WTC11 (cell line): ENCODE results near the gene LDLRAD3. TPM values are rescaled to one million over a fixed set of nuclear protein-coding genes. Genes with fewer than 3 reads are reported as not detected.

Source experiments
- ATAC-seq: fragments of 200-7000 bp; cut with Tn5 transposase; 2 replicates; pipeline ENCODE4 v1.10.0; 2021; ENCODE audit warnings: mild to moderate bottlenecking, moderate library complexity
- CTCF ChIA-PET: fragments of 300-600 bp; sonication (Branson Sonifier 250); formaldehyde crosslinking; loops from one replicate; lab custom pipeline; 2021; ENCODE audit warnings: antibody characterized with exemption; lab: Charles Lee
- POLR2A ChIA-PET: fragments of 350-600 bp; sonication (Branson Sonifier 250); formaldehyde crosslinking; loops from one replicate; lab custom pipeline; 2021; ENCODE audit warnings: antibody characterized with exemption; lab: Charles Lee
- DNase-seq: peaks from one replicate; pipeline ENCODE4 v3.0.0; 2021; ENCODE audit warnings: low spot score
- H3K27ac Mint-ChIP-seq: 2 replicates; pipeline ENCODE4 v1.8.0; 2021; ENCODE audit warnings: mixed read lengths
- H3K27me3 Mint-ChIP-seq: 2 replicates; pipeline ENCODE4 v1.8.0; 2021; ENCODE audit warnings: low read depth, mild to moderate bottlenecking, moderate library complexity, mixed read lengths
- H3K36me3 Mint-ChIP-seq: 2 replicates; pipeline ENCODE4 v1.8.0; 2021; ENCODE audit warnings: mixed read lengths
- H3K4me1 Mint-ChIP-seq: 2 replicates; pipeline ENCODE4 v1.8.0; 2022; ENCODE audit warnings: mixed read lengths
- H3K4me3 Mint-ChIP-seq: 2 replicates; pipeline ENCODE4 v1.8.0; 2021; ENCODE audit warnings: mild to moderate bottlenecking, moderate library complexity, mixed read lengths
- H3K9me3 Mint-ChIP-seq: 2 replicates; pipeline ENCODE4 v1.8.0; 2021; ENCODE audit warnings: mixed read lengths
- CREM ChIP-seq: sonication (generic); formaldehyde crosslinking; IDR thresholded peaks from 2 replicates; pipeline ENCODE4 v1.8.1; 2022; ENCODE audit warnings: mild to moderate bottlenecking, missing genetic modification reagents, moderate library complexity
- ESRRA ChIP-seq: sonication (generic); formaldehyde crosslinking; IDR thresholded peaks from 2 replicates; pipeline ENCODE4 v1.8.1; 2022; ENCODE audit warnings: mild to moderate bottlenecking, missing genetic modification reagents, borderline replicate concordance
- KAT7 ChIP-seq: sonication (generic); formaldehyde crosslinking; IDR thresholded peaks from 2 replicates; pipeline ENCODE4 v1.8.1; 2023; ENCODE audit warnings: missing genetic modification reagents, mild to moderate bottlenecking, borderline replicate concordance
- NR3C1 ChIP-seq: sonication (generic); formaldehyde crosslinking; conservative IDR thresholded peaks from 2 replicates; pipeline ENCODE4 v1.8.1; 2023; ENCODE audit warnings: low read depth, mild to moderate bottlenecking, missing genetic modification reagents
- STAT6 ChIP-seq: sonication (generic); formaldehyde crosslinking; conservative IDR thresholded peaks from 2 replicates; pipeline ENCODE4 v1.8.1; 2023; ENCODE audit warnings: mild to moderate bottlenecking, low read depth, missing genetic modification reagents, moderate library complexity
- ZNF232 ChIP-seq: sonication (generic); formaldehyde crosslinking; IDR thresholded peaks from 2 replicates; pipeline ENCODE4 v1.8.0; 2022; ENCODE audit warnings: mild to moderate bottlenecking, missing genetic modification reagents
- ZNF263 ChIP-seq: sonication (generic); formaldehyde crosslinking; IDR thresholded peaks from 2 replicates; pipeline ENCODE4 v1.8.1; 2022; ENCODE audit warnings: low read depth, mild to moderate bottlenecking, moderate library complexity, missing genetic modification reagents
- ZNF281 ChIP-seq: sonication (generic); formaldehyde crosslinking; IDR thresholded peaks from 2 replicates; pipeline ENCODE4 v1.8.0; 2023; ENCODE audit warnings: mild to moderate bottlenecking, missing genetic modification reagents
- ZNF317 ChIP-seq: sonication (generic); formaldehyde crosslinking; IDR thresholded peaks from 2 replicates; pipeline ENCODE4 v1.8.1; 2023; ENCODE audit warnings: low read depth, mild to moderate bottlenecking, moderate library complexity, missing genetic modification reagents, borderline replicate concordance
- ZNF416 ChIP-seq: fragments of 250-450 bp; sonication (Bioruptor Pico); IDR thresholded peaks from 2 replicates; pipeline ENCODE4 v1.9.0; 2021; ENCODE audit warnings: mild to moderate bottlenecking, inconsistent platforms
- ZNF671 ChIP-seq: fragments of 250-450 bp; sonication (Bioruptor Pico); IDR thresholded peaks from 2 replicates; pipeline ENCODE4 v1.8.0; 2021; ENCODE audit warnings: mild to moderate bottlenecking
- total RNA-seq: library from RNA; stranded (reverse); gene quantifications from 3 replicates; pipeline ENCODE4 v1.2.3, GENCODE V29; 2021
- TF ChIP-seq, protein P1 (sequence below): sonication (generic); formaldehyde crosslinking; IDR thresholded peaks from 2 replicates; pipeline ENCODE4 v1.8.1; 2023; ENCODE audit warnings: mild to moderate bottlenecking, missing genetic modification reagents
- TF ChIP-seq, protein P2 (sequence below): sonication (generic); formaldehyde crosslinking; IDR thresholded peaks from 2 replicates; pipeline ENCODE4 v1.8.1; 2023; ENCODE audit warnings: mild to moderate bottlenecking, missing genetic modification reagents
- TF ChIP-seq, protein P3 (sequence below): fragments of 250-450 bp; sonication (Bioruptor Pico); IDR thresholded peaks from 2 replicates; pipeline ENCODE4 v1.9.0; 2021; ENCODE audit warnings: mild to moderate bottlenecking, borderline replicate concordance

Gene LDLRAD3
- total RNA-seq, 1 experiment from 2014 or later: 14.5 TPM

- ATAC-seq: no peak
- no peak overlapping the region for H3K27ac Mint-ChIP-seq
- CTCF ChIA-PET: no interaction called here
Measured at GRCh38 chr11:36035454-36035853, 91.6 kb downstream of the LDLRAD3 start.

GRCh38 chr11:36035999-36036398 is 92.1 kb downstream of the LDLRAD3 start:
- no peak for DNase-seq
- Mint-ChIP-seq H3K36me3 (peaks cover 4% of the 10 kb centered on the region; the same call in 1 of the 2 replicates), H3K4me3 (no peak overlapping the region), H3K4me1 (peaks cover 25% of the 10 kb centered on the region), H3K9me3 (peaks cover 4% of the 10 kb centered on the region; the same call in 1 of the 2 replicates), H3K27ac (no peak overlapping the region), H3K27me3 (no peaks in the 10 kb centered on the region)
- POLR2A ChIA-PET: no interaction called here
- CTCF ChIA-PET: no interaction called here
- no peak for ATAC-seq
- no peak for TF ChIP-seq STAT6

More at GRCh38 chr11:36035454-36035853, 91.6 kb downstream of the LDLRAD3 start:
- DNase-seq: no peak
- peaks cover 4% of the 10 kb centered on the region; the same call in 1 of the 2 replicates for H3K9me3 Mint-ChIP-seq
- POLR2A ChIA-PET: no interaction called here
- H3K4me1 Mint-ChIP-seq: peaks cover 29% of the 10 kb centered on the region
- peaks cover 4% of the 10 kb centered on the region; the same call in 1 of the 2 replicates for H3K36me3 Mint-ChIP-seq
- no peaks in the 10 kb centered on the region for H3K27me3 Mint-ChIP-seq
- H3K4me3 Mint-ChIP-seq: no peak overlapping the region
- TF ChIP-seq NR3C1 (CRISPR knock-in tag) (no peak), ZNF317 (no peak), ZNF416 (CRISPR knock-in tag) (no peak), CREM (CRISPR knock-in tag) (no peak), ZNF281 (CRISPR knock-in tag) (no peak), ZNF671 (CRISPR knock-in tag) (no peak), ZNF232 (CRISPR knock-in tag) (no peak), ZNF263 (CRISPR knock-in tag) (no peak), ESRRA (CRISPR knock-in tag) (no peak), KAT7 (CRISPR knock-in tag) (no peak)
- TF ChIP-seq, protein P1, sequence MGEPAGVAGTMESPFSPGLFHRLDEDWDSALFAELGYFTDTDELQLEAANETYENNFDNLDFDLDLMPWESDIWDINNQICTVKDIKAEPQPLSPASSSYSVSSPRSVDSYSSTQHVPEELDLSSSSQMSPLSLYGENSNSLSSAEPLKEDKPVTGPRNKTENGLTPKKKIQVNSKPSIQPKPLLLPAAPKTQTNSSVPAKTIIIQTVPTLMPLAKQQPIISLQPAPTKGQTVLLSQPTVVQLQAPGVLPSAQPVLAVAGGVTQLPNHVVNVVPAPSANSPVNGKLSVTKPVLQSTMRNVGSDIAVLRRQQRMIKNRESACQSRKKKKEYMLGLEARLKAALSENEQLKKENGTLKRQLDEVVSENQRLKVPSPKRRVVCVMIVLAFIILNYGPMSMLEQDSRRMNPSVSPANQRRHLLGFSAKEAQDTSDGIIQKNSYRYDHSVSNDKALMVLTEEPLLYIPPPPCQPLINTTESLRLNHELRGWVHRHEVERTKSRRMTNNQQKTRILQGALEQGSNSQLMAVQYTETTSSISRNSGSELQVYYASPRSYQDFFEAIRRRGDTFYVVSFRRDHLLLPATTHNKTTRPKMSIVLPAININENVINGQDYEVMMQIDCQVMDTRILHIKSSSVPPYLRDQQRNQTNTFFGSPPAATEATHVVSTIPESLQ (CRISPR knock-in tag): no peak
- TF ChIP-seq, protein P2, sequence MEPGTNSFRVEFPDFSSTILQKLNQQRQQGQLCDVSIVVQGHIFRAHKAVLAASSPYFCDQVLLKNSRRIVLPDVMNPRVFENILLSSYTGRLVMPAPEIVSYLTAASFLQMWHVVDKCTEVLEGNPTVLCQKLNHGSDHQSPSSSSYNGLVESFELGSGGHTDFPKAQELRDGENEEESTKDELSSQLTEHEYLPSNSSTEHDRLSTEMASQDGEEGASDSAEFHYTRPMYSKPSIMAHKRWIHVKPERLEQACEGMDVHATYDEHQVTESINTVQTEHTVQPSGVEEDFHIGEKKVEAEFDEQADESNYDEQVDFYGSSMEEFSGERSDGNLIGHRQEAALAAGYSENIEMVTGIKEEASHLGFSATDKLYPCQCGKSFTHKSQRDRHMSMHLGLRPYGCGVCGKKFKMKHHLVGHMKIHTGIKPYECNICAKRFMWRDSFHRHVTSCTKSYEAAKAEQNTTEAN: no peak
- TF ChIP-seq, protein P3, sequence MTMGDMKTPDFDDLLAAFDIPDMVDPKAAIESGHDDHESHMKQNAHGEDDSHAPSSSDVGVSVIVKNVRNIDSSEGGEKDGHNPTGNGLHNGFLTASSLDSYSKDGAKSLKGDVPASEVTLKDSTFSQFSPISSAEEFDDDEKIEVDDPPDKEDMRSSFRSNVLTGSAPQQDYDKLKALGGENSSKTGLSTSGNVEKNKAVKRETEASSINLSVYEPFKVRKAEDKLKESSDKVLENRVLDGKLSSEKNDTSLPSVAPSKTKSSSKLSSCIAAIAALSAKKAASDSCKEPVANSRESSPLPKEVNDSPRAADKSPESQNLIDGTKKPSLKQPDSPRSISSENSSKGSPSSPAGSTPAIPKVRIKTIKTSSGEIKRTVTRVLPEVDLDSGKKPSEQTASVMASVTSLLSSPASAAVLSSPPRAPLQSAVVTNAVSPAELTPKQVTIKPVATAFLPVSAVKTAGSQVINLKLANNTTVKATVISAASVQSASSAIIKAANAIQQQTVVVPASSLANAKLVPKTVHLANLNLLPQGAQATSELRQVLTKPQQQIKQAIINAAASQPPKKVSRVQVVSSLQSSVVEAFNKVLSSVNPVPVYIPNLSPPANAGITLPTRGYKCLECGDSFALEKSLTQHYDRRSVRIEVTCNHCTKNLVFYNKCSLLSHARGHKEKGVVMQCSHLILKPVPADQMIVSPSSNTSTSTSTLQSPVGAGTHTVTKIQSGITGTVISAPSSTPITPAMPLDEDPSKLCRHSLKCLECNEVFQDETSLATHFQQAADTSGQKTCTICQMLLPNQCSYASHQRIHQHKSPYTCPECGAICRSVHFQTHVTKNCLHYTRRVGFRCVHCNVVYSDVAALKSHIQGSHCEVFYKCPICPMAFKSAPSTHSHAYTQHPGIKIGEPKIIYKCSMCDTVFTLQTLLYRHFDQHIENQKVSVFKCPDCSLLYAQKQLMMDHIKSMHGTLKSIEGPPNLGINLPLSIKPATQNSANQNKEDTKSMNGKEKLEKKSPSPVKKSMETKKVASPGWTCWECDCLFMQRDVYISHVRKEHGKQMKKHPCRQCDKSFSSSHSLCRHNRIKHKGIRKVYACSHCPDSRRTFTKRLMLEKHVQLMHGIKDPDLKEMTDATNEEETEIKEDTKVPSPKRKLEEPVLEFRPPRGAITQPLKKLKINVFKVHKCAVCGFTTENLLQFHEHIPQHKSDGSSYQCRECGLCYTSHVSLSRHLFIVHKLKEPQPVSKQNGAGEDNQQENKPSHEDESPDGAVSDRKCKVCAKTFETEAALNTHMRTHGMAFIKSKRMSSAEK (CRISPR knock-in tag): no peak
